Suprapubic skin (tissue), 3 donors: ENCODE results near the gene SLAMF1.
"Not testable (repeated sequence)": the region's sequence is repeated elsewhere in the genome, so short reads cannot be mapped to it uniquely, and the experiment has no call there.

Experiments
- CTCF ChIP-seq, 2 donors: fragments of 200-600 bp in 1 of 2; fragments of 450-650 bp in 1 of 2; sonication (generic) in 1 of 2; IDR thresholded peaks; one replicate each; pipeline ENCODE4 v1.5.1; 2016 to 2019; ENCODE audit warnings: antibody characterized with exemption in 2 of 2, mild to moderate bottlenecking in 1 of 2, moderate library complexity in 1 of 2
- POLR2A ChIP-seq, 2 donors: fragments of 450-650 bp; IDR thresholded peaks; one replicate each; pipeline ENCODE4 v1.6.1; 2017; ENCODE audit warnings: antibody characterized with exemption in 2 of 2, mild to moderate bottlenecking in 2 of 2, moderate library complexity in 2 of 2

- not testable (repeated sequence) for TF ChIP-seq POLR2A, CTCF (IDR thresholded peaks at IDR 0.05)
These were observed 87.4 kb downstream of the SLAMF1 start for GRCh38 chr1:160559437-160559836.
